Astrocyte (in vitro differentiated cells and primary cell): Measurements from ENCODE around the gene UBALD2. TPM values are rescaled to one million over a fixed set of nuclear protein-coding genes. Genes with fewer than 3 reads are reported as not detected.
A peak's percentile ranks its signal among the peaks of the same experiment; 100 is the strongest.

Source experiments
- DNase-seq: peaks from one replicate; pipeline ENCODE4 v3.0.0-alpha.2; 2010; ENCODE audit warnings: low read depth
- FAIRE-seq: peaks from 2 replicates; lab custom pipeline; 2011; peaks lifted over from hg19 to GRCh38; lab: Jason Lieb, UNC
- H2AFZ ChIP-seq: 2 replicates; pipeline ENCODE4 v1.6.0; 2012; ENCODE audit warnings: low read depth, low read length, inconsistent platforms
- H3K27ac ChIP-seq: 2 replicates; pipeline ENCODE4 v1.5.1; 2011; ENCODE audit warnings: low read depth, low read length, inconsistent platforms
- H3K27me3 ChIP-seq: 2 replicates; pipeline ENCODE4 v1.6.0; 2011; ENCODE audit warnings: low read length, inconsistent platforms; ENCODE audit not compliant: insufficient read depth
- H3K36me3 ChIP-seq: 2 replicates; pipeline ENCODE4 v1.5.1; 2011; ENCODE audit warnings: low read length, inconsistent platforms; ENCODE audit not compliant: insufficient read depth
- H3K4me1 ChIP-seq: 2 replicates; pipeline ENCODE4 v1.5.1; 2011; ENCODE audit warnings: low read length, inconsistent platforms; ENCODE audit not compliant: insufficient read depth
- H3K4me2 ChIP-seq: 2 replicates; pipeline ENCODE4 v1.6.0; 2012; ENCODE audit warnings: low read length, inconsistent platforms
- H3K4me3 ChIP-seq: 2 replicates; pipeline ENCODE4 v1.5.1; 2011; ENCODE audit warnings: low read depth, mild to moderate bottlenecking, low read length, inconsistent platforms; ENCODE audit not compliant: insufficient read depth
- H3K79me2 ChIP-seq: 2 replicates; pipeline ENCODE4 v1.6.0; 2012; ENCODE audit warnings: mild to moderate bottlenecking, low read length, inconsistent platforms; ENCODE audit not compliant: insufficient read depth
- H3K9ac ChIP-seq: 2 replicates; pipeline ENCODE4 v1.6.0; 2012; ENCODE audit warnings: mild to moderate bottlenecking, low read length, inconsistent platforms
- H3K9me3 ChIP-seq: 2 replicates; pipeline ENCODE4 v1.5.1; 2012; ENCODE audit warnings: low read depth, mild to moderate bottlenecking, low read length, inconsistent platforms; ENCODE audit not compliant: insufficient read depth
- H4K20me1 ChIP-seq: 2 replicates; pipeline ENCODE4 v1.6.0; 2012; ENCODE audit warnings: low read length, inconsistent platforms; ENCODE audit not compliant: insufficient read depth
- H3K27ac Mint-ChIP-seq: one replicate; pipeline ENCODE4 v1.8.0; 2021; ENCODE audit warnings: mild to moderate bottlenecking, mixed read lengths; ENCODE audit not compliant: unreplicated experiment
- H3K27me3 Mint-ChIP-seq: one replicate; pipeline ENCODE4 v1.8.0; 2021; ENCODE audit warnings: low read depth, mixed read lengths; ENCODE audit not compliant: unreplicated experiment
- H3K36me3 Mint-ChIP-seq: one replicate; pipeline ENCODE4 v1.8.0; 2021; ENCODE audit warnings: low read depth, mixed read lengths; ENCODE audit not compliant: unreplicated experiment
- H3K4me1 Mint-ChIP-seq: one replicate; pipeline ENCODE4 v1.8.0; 2021; ENCODE audit warnings: low read depth, mixed read lengths; ENCODE audit not compliant: unreplicated experiment
- H3K4me3 Mint-ChIP-seq: one replicate; pipeline ENCODE4 v1.8.0; 2021; ENCODE audit warnings: mild to moderate bottlenecking, moderate library complexity, mixed read lengths; ENCODE audit not compliant: unreplicated experiment
- H3K9me3 Mint-ChIP-seq: one replicate; pipeline ENCODE4 v1.8.0; 2021; ENCODE audit warnings: mild to moderate bottlenecking, mixed read lengths; ENCODE audit not compliant: unreplicated experiment
- EZH2 ChIP-seq: IDR thresholded peaks from 2 replicates; pipeline ENCODE4 v1.6.1; 2012; ENCODE audit warnings: mild to moderate bottlenecking, low read length, inconsistent platforms; ENCODE audit not compliant: insufficient read depth
- total RNA-seq: library from RNA; stranded (reverse); gene quantifications from 2 replicates; pipeline ENCODE4 v1.2.1, GENCODE V29; 2021
- TF ChIP-seq, protein P1 (sequence below): IDR thresholded peaks from 2 replicates; pipeline ENCODE4 v1.5.1; 2011; ENCODE audit warnings: low read depth, mild to moderate bottlenecking, inconsistent platforms, low read length, moderate library complexity; ENCODE audit not compliant: insufficient read depth

Gene UBALD2
- total RNA-seq, 1 donor from 2014 or later: 32.8 TPM

DNA sequence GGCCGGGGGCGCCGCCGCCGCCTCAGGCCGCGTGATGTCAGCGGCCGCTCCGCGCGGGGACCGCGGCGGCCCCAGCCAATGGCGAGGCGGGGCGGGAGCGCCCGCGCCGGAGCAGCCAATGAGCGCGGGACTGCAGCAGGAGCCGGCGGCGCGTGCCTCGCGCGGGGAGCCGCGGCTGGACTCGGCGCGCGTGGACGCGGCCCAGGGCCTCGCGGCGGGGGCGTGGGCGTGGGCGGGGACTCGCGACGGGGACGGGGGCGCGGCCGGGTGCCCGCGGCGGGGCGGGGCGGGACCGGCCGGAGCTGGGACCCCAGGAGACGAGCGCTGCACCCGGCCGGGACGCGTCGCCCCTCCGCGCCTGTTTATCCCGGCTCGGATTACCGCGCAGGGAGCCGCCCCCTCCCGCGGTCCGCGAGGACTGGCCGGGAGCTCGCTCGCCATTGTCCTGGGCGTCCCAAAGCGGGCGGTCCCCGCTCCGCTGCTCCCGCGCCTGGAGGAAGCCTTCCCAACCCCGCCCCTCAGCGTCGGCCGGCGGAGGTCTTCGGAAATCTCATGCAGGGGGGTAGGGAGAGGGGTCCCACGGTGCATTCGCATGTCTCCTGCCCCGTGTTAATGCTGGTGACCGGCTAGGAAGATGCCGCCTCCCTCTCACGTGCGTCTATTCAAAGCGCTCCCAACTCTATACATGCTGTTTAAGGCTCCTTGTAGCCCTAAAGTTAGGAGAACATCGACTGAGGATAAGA lies 24.5 kb upstream of the UBALD2 start, which contains the start of gene RNF157:
RNF157 (minus strand) TSS at position 33 of the 743 bp plus-strand sequence. CDS start 253 bp downstream, outside the sequence.
- Mint-ChIP-seq H3K9me3 (no peaks in the 10 kb centered on the region), H3K27me3 (peaks cover 51% of the 10 kb centered on the region), H3K27ac (no peak within 1 kb of the TSS), H3K4me1 (no peaks in the 10 kb centered on the region), H3K4me3 (peak within 1 kb of the TSS; percentile 82), H3K36me3 (no peaks in the 10 kb centered on the region)
- H3K9ac ChIP-seq: peak within 1 kb of the TSS; percentile 67
- H3K36me3 ChIP-seq: no peaks in the 10 kb centered on the region
- FAIRE-seq: no peak
- no peaks in the 10 kb centered on the region for H3K9me3 ChIP-seq
- H3K4me3 ChIP-seq: peak within 1 kb of the TSS; percentile 66
- peaks cover 4% of the 10 kb centered on the region for H3K4me1 ChIP-seq
- H3K27me3 ChIP-seq: peaks cover 47% of the 10 kb centered on the region
- no peaks in the 10 kb centered on the region for H3K79me2 ChIP-seq
- H3K27ac ChIP-seq: no peak within 1 kb of the TSS
- peak; percentile 27 for DNase-seq
- H3K4me2 ChIP-seq: peak within 1 kb of the TSS; percentile 96
- TF ChIP-seq, protein P1, sequence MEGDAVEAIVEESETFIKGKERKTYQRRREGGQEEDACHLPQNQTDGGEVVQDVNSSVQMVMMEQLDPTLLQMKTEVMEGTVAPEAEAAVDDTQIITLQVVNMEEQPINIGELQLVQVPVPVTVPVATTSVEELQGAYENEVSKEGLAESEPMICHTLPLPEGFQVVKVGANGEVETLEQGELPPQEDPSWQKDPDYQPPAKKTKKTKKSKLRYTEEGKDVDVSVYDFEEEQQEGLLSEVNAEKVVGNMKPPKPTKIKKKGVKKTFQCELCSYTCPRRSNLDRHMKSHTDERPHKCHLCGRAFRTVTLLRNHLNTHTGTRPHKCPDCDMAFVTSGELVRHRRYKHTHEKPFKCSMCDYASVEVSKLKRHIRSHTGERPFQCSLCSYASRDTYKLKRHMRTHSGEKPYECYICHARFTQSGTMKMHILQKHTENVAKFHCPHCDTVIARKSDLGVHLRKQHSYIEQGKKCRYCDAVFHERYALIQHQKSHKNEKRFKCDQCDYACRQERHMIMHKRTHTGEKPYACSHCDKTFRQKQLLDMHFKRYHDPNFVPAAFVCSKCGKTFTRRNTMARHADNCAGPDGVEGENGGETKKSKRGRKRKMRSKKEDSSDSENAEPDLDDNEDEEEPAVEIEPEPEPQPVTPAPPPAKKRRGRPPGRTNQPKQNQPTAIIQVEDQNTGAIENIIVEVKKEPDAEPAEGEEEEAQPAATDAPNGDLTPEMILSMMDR: no peak
- peak; percentile 72 for TF ChIP-seq EZH2
- peak within 1 kb of the TSS; percentile 85 for H2AFZ ChIP-seq
- H4K20me1 ChIP-seq: no peaks in the 10 kb centered on the region

DNA sequence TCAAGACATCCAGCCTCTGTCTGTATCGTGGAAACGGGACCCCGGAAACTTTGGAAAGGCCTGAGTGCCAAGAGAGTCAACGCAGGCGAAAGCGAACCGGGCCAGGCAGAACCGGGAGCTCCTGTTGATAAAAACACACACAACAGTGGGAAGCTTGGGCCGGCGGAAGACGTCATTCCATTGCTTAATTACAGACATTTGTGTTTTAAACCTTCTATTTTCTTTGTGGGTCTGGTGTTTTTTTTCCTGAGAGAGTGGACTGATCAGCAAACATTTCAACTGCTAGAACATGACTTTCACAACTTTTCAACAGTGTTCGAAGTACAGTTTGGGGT lies 24.0 kb upstream of the UBALD2 start:
- Histone ChIP-seq H3K27ac (no peak overlapping the region), H3K27me3 (peaks cover 51% of the 10 kb centered on the region), H3K9ac (peak overlapping the region; percentile 67), H3K9me3 (no peaks in the 10 kb centered on the region), H3K36me3 (no peaks in the 10 kb centered on the region), H3K4me2 (peak overlapping the region; percentile 96), H3K79me2 (no peaks in the 10 kb centered on the region), H3K4me3 (peak overlapping the region; percentile 66), H3K4me1 (peaks cover 4% of the 10 kb centered on the region), H4K20me1 (no peaks in the 10 kb centered on the region), H2AFZ (peak overlapping the region; percentile 85)
- DNase-seq (no peak), FAIRE-seq (no peak)
- no peaks in the 10 kb centered on the region for H3K9me3 Mint-ChIP-seq
- peaks cover 56% of the 10 kb centered on the region for H3K27me3 Mint-ChIP-seq
- no peak overlapping the region for H3K27ac Mint-ChIP-seq
- TF ChIP-seq, protein P1: no peak
- TF ChIP-seq EZH2: peak; percentile 5
- peak overlapping the region; percentile 82 for H3K4me3 Mint-ChIP-seq
- no peaks in the 10 kb centered on the region for H3K4me1 Mint-ChIP-seq
- no peaks in the 10 kb centered on the region for H3K36me3 Mint-ChIP-seq

DNA sequence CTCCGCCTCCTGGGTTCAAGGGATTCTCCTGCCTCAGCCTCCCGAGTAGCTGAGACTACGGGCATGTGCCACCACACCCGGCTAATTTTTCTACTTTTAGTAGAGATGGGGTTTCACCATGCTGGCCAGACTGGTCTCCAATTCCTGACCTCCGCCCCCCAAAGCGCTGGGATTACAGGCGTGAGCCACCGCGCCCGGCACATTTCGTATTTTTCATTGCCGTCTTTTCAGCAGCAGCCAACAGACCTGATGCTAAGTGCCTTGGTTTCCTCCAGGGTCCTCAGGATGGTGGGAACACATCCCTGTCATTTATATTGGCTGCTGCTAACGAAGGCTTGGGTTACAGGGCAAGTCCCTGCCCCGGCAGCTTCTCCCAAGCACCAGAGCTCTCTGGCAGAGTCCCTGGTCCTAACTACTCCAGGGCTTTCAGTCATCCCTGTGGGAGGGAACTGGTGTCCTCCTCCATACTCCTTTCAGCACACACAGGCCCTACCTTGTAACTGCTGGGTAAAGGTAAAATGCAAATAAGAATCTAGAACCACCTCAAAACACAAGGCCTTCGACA lies 23.4 kb upstream of the UBALD2 start:
- Histone ChIP-seq H2AFZ (no peak overlapping the region), H3K27me3 (peaks cover 57% of the 10 kb centered on the region), H3K9ac (no peak overlapping the region), H4K20me1 (no peaks in the 10 kb centered on the region), H3K4me3 (no peak overlapping the region), H3K4me2 (peak overlapping the region; percentile 96), H3K4me1 (peaks cover 4% of the 10 kb centered on the region), H3K27ac (no peak overlapping the region), H3K79me2 (no peaks in the 10 kb centered on the region), H3K36me3 (no peaks in the 10 kb centered on the region), H3K9me3 (no peaks in the 10 kb centered on the region)
- peak overlapping the region; percentile 82 for H3K4me3 Mint-ChIP-seq
- H3K27ac Mint-ChIP-seq: no peak overlapping the region
- FAIRE-seq: no peak
- H3K9me3 Mint-ChIP-seq: no peaks in the 10 kb centered on the region
- H3K4me1 Mint-ChIP-seq: peaks cover 5% of the 10 kb centered on the region
- peaks cover 61% of the 10 kb centered on the region for H3K27me3 Mint-ChIP-seq
- no peak for DNase-seq
- H3K36me3 Mint-ChIP-seq: no peaks in the 10 kb centered on the region
- TF ChIP-seq EZH2: no peak
